Activated T-cell treated with anti-CD3 and anti-CD28 coated beads for 1 hour (primary cell): ENCODE data around the gene TLE3.
"Not testable (repeated sequence)": the region's sequence is repeated elsewhere in the genome, so short reads cannot be mapped to it uniquely, and the experiment has no call there.

Experiments used
- DNase-seq: peaks from one replicate; pipeline ENCODE4 v3.0.0-alpha.2; 2020; ENCODE audit warnings: low read depth

TLE3 gene

GRCh38 chr15:70097321-70098152 lies at the start of gene TLE3:
Gene TLE3, minus strand, starts transcription at chr15:70097917. Its CDS starts 1,119 bp downstream, at chr15:70096798.
- DNase-seq, result peak; percentile 95

DNA sequence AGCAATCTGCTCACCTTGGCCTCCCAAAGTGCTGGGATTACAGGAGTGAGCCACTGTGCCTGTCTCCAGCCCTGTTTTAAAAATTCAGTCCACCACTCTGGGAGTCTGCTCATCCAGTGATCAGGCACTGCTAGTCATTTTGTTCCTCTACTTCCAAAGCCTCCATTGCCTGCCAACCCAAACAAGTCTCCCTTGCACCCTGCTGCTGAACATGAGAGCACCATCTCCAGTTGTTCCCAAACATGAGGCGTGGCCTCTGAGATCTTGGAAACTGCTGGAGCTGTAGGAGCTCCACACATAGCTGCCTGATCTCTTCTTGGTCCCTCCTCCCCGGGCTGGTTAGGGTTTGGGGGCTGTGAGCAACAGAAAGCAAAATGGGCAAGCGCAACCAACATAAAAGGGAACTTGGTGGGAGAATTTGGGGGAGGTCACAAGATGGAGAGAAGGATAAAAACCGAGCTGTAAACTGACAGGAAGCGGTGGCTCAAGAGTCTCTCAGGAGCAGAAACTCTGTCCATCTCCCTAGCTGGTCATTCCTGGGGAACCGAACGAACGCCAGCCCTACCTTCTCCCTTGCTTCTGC lies 49.6 kb upstream of the TLE3 start:
- DNase-seq, result no peak

DNA sequence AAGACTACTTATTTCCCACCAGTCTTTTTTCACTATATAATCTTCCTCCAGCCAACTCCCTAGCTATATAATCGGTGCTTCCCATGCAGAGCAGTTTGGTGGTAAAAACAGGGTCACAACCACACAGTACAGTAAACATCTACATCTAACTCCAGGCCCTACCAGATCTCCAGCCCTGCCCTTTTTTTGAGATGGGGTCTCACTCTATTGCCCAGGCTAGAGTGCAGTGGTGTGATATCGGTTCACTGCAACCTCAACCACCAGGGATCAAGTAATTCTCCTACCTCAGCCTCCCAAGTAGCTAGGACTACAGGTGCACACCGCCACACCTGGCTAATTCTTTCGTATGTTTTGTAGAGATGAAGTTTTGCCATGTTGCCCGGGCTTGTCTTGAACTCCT lies 49.1 kb upstream of the TLE3 start:
- no peak for DNase-seq

- no peak for DNase-seq
These were observed 48.4 kb upstream of the TLE3 start for GRCh38 chr15:70146162-70146561.

DNA sequence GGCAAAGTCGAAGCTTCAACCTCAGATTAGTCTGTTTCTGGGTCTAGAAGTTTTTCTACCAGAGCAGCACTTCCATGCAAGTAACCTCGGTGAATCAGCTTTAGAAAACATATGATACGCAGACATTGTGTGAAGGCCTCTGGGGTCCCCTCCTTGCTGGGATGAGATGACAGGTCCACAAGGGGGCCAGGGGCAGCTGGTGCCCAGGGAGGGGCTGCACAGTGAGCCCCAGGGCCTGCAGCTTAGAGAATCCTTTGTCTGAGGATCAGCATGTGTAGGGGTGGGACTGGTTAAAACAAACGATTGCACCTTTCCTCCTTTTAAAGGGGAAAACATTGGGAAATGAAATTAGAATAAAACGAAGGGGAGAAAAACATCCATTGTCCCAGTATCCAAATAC lies 47.5 kb upstream of the TLE3 start:
- no peak for DNase-seq

- no peak for DNase-seq
These were observed 44.8 kb upstream of the TLE3 start for GRCh38 chr15:70142322-70143191.

GRCh38 chr15:70142072-70142321 lies 44.3 kb upstream of the TLE3 start:
- no peak for DNase-seq

GRCh38 chr15:70141376-70142071 lies 43.8 kb upstream of the TLE3 start:
- DNase-seq, result no peak

GRCh38 chr15:70140543-70141375 lies 43.0 kb upstream of the TLE3 start:
- no peak for DNase-seq

DNA sequence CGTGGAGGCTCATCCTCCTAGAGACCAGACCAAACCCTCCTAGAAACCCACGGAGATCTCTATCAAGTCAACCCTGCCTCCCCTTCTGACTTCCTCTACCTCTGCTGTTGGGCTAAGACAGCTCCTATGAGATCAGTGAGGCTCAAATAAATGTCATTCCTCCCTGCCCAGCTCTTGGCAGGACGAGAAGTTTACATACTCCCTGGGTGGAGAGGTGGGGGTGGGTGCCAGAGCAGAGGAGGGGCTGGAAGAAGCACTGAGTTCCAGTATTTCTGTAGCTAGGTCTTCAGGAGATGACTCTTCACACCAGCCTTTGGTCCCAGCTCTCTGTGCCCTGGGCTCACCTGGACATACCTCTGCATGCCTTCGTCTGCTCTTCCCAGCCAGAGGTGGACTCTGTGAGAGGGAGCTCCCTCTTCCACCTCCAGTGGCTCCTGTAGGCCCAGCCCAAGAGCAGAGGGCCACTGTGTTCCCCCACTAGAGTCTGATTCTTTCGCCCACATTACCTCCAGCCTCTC lies 42.4 kb upstream of the TLE3 start:
- DNase-seq, result no peak

DNA sequence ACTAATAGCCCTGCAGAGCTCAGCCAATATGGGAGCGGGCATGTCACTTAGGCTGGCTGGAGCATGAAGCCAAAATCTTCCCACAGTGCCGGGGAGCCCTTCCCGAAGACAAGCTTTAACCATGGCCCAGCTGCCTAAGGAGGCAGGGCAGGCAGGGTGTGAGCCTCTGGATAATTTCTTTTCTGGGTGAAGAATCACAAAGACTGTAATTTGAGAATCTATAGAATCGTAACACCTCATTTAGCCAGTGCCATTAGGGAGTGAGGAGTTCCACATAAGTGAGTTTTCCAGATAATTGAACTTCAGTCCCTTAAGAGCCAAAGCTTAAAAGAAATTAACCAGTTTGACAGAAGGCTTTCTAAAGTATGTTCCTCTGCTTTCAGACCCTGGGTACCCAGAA lies 40.2 kb upstream of the TLE3 start:
- no peak for DNase-seq

DNA sequence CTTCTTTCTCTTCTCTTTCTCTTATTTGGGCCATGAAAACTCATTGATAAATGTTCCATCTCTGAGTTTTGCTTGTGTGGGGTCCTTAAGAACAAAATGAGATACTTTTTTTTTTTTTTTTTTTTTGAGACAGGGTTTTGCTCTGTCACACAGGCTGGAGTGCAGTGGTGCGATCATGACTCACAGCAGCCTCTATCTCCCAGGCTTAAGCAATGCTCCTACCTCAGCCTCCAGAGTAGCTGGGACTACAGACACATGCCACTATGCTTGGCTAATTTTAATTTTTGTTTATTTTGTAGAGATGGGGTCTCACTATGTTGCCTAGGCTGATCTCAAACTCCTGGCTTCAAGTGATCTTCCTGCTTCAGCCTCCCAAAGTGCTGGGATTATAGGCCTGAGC lies 39.3 kb upstream of the TLE3 start:
- not testable (repeated sequence) for DNase-seq

DNA sequence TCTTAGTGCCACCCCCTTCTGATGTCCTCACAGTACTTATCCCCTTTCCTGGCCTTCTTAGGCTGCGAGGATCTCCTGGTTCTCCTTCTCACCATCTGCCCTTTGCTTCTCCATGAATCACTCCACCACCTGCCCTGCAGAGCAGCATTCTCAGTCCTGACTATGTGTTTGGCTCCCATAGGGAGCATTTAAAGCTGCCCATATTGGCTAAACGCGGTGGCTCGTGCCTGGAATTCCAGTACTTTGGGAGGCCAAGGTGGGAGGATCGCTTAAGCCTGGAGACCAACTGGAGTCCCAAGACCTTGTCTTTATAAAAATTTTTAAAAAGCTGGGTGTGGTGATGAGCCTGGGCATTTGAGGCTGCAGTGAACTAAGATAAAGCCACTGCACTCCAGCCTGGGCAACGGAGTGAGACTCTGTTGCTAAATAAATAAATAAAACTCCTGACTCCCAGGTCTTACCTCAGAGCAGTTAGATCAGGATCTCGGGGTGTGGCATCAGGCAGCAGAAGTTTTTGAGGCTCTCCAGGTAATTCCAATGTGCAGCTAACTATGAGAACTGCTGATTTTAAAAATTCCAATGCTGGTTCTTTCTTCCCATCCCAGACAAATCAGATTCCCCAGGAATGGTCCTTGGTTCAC lies 36.2 kb upstream of the TLE3 start:
- no peak for DNase-seq

DNA sequence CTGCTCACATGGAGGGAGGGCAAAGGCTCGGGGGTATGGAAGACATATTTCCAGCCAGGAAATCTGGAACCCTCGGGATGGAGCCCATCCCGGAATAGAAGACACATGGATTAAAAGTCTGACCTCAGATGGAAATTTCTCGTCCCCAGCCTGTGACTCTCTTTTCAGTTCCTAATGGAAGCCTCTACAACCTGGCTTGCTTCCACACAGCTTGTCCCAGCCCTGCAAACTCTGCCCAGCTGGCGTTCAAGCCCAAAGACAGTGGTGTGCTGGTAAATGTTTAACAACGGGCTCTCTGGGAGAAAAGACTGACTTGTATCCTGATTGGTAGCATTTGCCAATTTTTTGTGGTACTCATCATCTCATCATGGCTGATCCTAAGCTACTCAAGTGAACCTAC lies 35.6 kb upstream of the TLE3 start:
- no peak for DNase-seq

- DNase-seq, result no peak
These were observed 34.9 kb upstream of the TLE3 start for GRCh38 chr15:70132571-70132970.

DNA sequence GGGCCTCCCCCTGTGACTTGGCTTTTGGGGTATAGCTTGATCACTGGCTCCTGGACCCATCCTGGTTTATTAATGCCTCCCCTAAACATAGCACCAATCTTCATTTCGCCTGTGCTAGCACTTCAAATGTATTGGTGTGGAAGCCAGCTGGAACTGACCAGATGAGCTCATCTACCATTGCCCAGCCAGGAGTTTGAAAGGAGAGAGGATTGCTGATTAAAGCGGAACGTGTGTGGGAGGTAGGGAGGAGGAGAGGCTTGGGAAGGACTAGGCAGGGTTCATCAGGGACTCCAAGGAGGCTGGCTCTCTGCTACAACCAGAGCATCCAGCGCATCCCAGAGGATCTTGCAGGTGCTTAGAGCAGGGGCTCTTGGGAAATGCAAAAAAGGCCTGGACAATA lies 34.4 kb upstream of the TLE3 start:
- no peak for DNase-seq

DNA sequence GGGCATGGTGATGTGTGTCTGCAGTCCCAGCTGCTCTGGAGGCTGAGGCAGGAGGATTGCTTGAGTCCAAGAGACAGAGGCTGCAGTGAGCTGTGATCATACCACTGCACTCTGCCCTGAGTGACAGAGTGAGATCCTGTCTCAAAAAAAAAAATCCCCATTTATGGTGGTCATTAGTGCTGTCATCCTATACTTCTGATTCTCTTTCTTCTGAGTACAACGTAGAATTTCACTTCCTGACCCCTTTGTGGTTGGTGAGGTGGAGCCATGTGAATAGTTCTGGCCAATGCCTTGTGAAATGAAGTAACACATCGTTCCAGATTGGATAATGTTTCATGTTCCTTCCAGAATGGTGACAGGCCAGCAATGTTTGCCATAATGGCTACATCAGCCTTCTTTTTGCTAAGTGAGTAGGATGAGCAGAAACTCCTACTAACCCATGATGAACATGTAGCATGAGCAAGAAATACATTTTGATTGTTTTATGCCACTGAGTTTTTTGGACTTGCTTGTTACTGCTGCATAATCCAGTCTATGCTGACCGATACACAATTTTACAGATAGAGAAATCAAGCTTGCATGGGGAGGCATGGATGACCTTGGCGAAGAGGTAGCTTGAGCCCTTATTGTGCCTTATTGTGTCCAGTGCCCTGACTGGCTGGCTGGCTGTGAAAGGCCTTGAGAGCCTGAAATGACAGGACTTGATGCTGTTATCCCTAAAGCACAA lies 30.9 kb upstream of the TLE3 start:
- DNase-seq, result no peak

DNA sequence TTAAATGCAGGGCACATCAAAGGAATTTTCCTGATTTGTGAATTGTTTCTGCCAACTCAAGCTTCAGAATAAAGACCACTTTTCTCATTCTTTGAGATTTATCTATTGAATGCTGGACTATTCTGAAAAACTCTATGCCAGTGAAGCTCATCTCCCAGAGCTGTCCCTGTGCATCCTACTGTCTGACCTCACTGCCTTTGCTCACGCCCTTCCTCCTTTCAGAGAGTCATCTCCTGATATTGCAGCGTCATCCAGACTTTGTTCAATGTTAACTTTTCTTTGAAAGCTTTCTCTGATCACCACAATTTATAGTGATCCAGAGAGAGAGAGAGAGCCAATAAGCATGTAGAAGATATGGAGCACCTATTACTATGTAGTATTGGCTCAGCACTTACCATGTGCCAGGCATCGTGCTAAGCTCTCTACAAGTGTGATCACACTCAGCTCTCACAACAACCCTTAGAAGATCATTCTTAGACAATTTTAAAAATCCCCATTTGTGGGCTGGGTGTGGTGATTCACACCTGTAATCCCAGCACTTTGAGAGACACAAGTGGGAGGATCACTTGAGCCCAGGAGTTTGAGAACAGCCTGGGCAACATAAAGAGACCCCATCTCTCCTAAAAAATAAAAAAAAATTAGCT lies 30.2 kb upstream of the TLE3 start:
- no peak for DNase-seq

GRCh38 chr15:70127288-70127746 lies 29.6 kb upstream of the TLE3 start:
- no peak for DNase-seq

GRCh38 chr15:70126362-70126761 lies 28.6 kb upstream of the TLE3 start:
- no peak for DNase-seq
